NK-92 (cell line): ENCODE data around the gene NR4A1.
"Not testable (repeated sequence)": the region's sequence is repeated elsewhere in the genome, so short reads cannot be mapped to it uniquely, and the experiment has no call there.

ENCODE experiments used
- DNase-seq: peaks from one replicate; lab custom pipeline; 2025; ENCODE audit not compliant: unreplicated experiment; lab: John Stamatoyannopoulos, UW

The NR4A1 gene

GRCh38 chr12:52091869-52092268, 40.6 kb downstream of the NR4A1 start:
- DNase-seq, result no peak

- no peak for DNase-seq
These were observed 42.1 kb downstream of the NR4A1 start for GRCh38 chr12:52093346-52093745.

GRCh38 chr12:52096332-52097044, 45.2 kb downstream of the NR4A1 start:
- DNase-seq, result no peak

GRCh38 chr12:52097045-52097666, 45.9 kb downstream of the NR4A1 start:
- no peak for DNase-seq

- DNase-seq, result not testable (repeated sequence)
These were observed 53.3 kb downstream of the NR4A1 start for GRCh38 chr12:52104431-52105089.
